Glutamatergic neuron (in vitro differentiated cells): ENCODE results near the gene SNX9. TPM values are rescaled to one million over a fixed set of nuclear protein-coding genes. Genes with fewer than 3 reads are reported as not detected.

ENCODE experiments used
- DNase-seq: peaks from one replicate; pipeline ENCODE4 v3.0.0; 2022
- H3K27ac Mint-ChIP-seq: one replicate; pipeline ENCODE4 v1.8.0; 2020; ENCODE audit warnings: mild to moderate bottlenecking, mixed read lengths, inconsistent platforms; ENCODE audit not compliant: unreplicated experiment
- H3K27me3 Mint-ChIP-seq: one replicate; pipeline ENCODE4 v1.8.0; 2020; ENCODE audit warnings: mild to moderate bottlenecking, moderate library complexity, mixed read lengths, inconsistent platforms; ENCODE audit not compliant: unreplicated experiment
- H3K36me3 Mint-ChIP-seq: one replicate; pipeline ENCODE4 v1.8.0; 2020; ENCODE audit warnings: mild to moderate bottlenecking, mixed read lengths, inconsistent platforms; ENCODE audit not compliant: unreplicated experiment
- H3K4me1 Mint-ChIP-seq: one replicate; pipeline ENCODE4 v1.8.0; 2020; ENCODE audit warnings: mild to moderate bottlenecking, low read depth, mixed read lengths, inconsistent platforms; ENCODE audit not compliant: unreplicated experiment
- H3K4me3 Mint-ChIP-seq: one replicate; pipeline ENCODE4 v1.8.0; 2020; ENCODE audit warnings: mild to moderate bottlenecking, mixed read lengths, inconsistent platforms; ENCODE audit not compliant: unreplicated experiment
- H3K9me3 Mint-ChIP-seq: one replicate; pipeline ENCODE4 v1.8.0; 2020; ENCODE audit warnings: mild to moderate bottlenecking, moderate library complexity, mixed read lengths, inconsistent platforms; ENCODE audit not compliant: unreplicated experiment
- total RNA-seq: library from RNA; stranded (reverse); fragmentation: NEBNext Ultra II Directional; extraction: Animal tissue kit (Norgen Biotek cat#: 25700); gene quantifications from one replicate; pipeline ENCODE4 v1.2.1, GENCODE V29; 2021; ENCODE audit not compliant: unreplicated experiment
- TF ChIP-seq, protein P1 (sequence below): fragments of 200-600 bp; sonication (generic); IDR thresholded peaks from one replicate; pipeline ENCODE4 v1.5.0; 2021; ENCODE audit not compliant: partially characterized antibody, unreplicated experiment

The SNX9 gene
- total RNA-seq, 1 donor from 2014 or later, result 45.7 TPM

DNA sequence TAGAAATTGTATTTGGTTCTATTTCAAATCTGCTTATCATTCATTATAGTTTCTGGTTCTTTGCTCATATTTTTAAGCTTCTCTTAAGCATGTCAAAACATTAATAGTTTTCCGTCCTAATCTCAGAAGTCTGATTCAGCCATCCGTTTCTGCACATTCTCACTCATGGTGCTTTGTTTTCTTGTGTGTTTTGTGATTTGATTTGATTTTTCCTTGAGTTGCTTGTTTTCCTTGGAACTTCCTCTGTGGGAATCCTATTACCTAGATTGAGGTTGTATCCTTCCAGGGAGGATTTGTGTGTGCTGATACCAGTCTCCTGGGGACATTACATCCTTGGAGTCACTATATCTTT lies 7.9 kb downstream of the SNX9 start:
- Mint-ChIP-seq H3K9me3 (peaks cover 19% of the 10 kb centered on the region), H3K4me1 (peaks cover 58% of the 10 kb centered on the region), H3K4me3 (peak overlapping the region; percentile 81), H3K27ac (peak overlapping the region; percentile 100), H3K36me3 (no peaks in the 10 kb centered on the region), H3K27me3 (peaks cover 11% of the 10 kb centered on the region)
- DNase-seq, result no peak
- TF ChIP-seq, protein P1, sequence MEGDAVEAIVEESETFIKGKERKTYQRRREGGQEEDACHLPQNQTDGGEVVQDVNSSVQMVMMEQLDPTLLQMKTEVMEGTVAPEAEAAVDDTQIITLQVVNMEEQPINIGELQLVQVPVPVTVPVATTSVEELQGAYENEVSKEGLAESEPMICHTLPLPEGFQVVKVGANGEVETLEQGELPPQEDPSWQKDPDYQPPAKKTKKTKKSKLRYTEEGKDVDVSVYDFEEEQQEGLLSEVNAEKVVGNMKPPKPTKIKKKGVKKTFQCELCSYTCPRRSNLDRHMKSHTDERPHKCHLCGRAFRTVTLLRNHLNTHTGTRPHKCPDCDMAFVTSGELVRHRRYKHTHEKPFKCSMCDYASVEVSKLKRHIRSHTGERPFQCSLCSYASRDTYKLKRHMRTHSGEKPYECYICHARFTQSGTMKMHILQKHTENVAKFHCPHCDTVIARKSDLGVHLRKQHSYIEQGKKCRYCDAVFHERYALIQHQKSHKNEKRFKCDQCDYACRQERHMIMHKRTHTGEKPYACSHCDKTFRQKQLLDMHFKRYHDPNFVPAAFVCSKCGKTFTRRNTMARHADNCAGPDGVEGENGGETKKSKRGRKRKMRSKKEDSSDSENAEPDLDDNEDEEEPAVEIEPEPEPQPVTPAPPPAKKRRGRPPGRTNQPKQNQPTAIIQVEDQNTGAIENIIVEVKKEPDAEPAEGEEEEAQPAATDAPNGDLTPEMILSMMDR, result no peak

DNA sequence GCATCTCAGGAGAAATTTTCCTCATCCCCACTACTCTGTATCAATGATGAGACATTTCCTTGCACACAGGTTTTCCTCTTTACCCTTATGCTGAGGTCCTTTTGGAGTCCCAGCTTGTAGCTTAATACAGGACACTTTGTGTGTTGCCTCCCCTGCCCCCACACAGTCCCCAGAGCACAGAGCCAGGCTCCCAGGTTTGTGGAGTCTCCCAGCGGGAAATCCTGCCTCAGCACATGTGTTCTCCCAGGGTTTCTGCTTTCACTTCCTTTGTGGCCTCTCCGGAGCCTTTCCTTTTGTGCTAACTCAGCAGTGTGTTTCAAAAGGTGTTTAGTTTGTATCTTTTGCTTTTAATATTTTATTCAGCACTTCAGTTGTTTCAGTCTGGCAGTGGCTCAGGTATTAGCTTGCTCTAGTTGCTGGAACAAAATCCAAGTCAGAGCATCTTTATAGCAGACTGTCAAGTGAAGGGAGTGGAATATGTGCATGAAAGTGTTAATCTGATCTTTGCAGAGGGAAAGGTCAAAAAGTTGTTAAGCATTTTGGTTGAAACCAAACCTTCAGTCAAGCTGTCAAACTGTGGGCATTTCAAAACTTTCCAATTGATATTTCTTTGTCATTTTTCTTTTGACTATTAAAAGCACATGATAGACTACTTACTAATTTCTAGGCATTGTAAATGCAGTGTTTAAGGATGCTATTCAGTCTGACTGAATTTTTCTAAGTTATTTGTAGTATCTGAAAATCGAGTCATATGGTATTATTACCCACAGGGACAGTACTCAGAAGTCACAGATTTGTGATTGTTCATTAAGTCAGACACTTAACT lies 8.6 kb downstream of the SNX9 start:
- peaks cover 61% of the 10 kb centered on the region for H3K4me1 Mint-ChIP-seq
- peaks cover 19% of the 10 kb centered on the region for H3K9me3 Mint-ChIP-seq
- DNase-seq, result peak; percentile 71
- peaks cover 11% of the 10 kb centered on the region for H3K27me3 Mint-ChIP-seq
- H3K4me3 Mint-ChIP-seq, result peak overlapping the region; percentile 81
- TF ChIP-seq, protein P1, result no peak
- peak overlapping the region; percentile 100 for H3K27ac Mint-ChIP-seq
- no peaks in the 10 kb centered on the region for H3K36me3 Mint-ChIP-seq

DNA sequence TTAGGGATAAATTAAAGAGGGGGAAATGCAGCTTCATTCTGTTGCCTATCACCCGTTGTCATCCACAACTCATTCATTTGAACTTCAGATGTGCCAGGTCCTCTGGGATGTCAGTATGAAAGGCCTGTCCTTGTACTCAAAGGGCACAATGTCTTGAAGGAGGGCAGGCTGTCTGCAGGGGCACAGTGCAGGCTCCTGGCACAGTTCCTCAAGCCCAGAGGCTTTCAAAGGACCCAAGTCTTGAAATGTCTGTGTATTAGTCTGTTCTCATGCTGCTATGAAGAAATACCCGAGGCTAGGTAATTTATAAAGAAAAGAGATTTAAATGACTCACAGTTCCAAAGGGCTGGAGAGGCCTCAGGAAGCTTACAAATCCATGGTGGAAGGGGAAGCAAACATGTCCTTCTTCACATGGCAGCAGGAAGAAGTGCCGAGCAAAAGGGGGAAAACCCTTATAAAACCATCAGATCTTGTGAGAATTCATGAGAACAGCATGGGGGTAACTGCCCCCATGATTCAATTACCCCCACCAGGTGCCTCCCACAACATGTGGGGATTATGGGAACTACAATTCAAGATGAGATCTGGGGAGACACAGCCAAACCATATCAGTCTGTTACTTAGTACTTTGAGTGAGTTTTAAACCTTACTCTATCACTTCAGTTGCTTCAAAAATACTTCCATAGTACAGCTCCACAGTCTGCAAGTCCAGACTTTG lies 9.4 kb downstream of the SNX9 start:
- no peaks in the 10 kb centered on the region for H3K36me3 Mint-ChIP-seq
- TF ChIP-seq, protein P1, result no peak
- peaks cover 19% of the 10 kb centered on the region for H3K9me3 Mint-ChIP-seq
- no peak for DNase-seq
- peaks cover 62% of the 10 kb centered on the region for H3K4me1 Mint-ChIP-seq
- H3K27ac Mint-ChIP-seq, result peak overlapping the region; percentile 100
- H3K4me3 Mint-ChIP-seq, result peak overlapping the region; percentile 81
- H3K27me3 Mint-ChIP-seq, result peaks cover 11% of the 10 kb centered on the region

DNA sequence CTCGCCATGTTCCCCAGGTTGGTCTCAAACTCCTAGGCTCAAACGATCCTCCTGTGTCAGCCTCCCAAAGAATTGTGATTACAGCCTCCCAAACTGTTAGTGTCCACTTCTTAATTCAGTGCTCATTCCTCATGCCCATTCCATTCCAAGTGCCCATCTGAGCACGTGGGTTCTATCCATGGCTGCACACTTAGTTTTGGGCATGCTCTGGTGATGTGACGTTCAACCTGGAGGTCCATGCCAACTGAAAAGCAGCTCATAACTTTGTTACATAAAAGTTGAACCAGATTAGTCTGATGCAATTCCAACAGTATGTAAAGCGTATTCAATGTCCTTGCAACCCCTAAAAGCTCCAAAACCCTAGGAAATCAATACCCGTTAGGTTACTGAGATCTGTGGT lies 11.5 kb downstream of the SNX9 start:
- DNase-seq, result no peak
- H3K9me3 Mint-ChIP-seq, result peaks cover 19% of the 10 kb centered on the region
- H3K4me3 Mint-ChIP-seq, result peak overlapping the region; percentile 74
- H3K36me3 Mint-ChIP-seq, result no peaks in the 10 kb centered on the region
- peaks cover 64% of the 10 kb centered on the region for H3K4me1 Mint-ChIP-seq
- TF ChIP-seq, protein P1, result no peak
- peaks cover 11% of the 10 kb centered on the region for H3K27me3 Mint-ChIP-seq
- peak overlapping the region; percentile 97 for H3K27ac Mint-ChIP-seq
